ENCODE data around the gene AGAP1. TPM values are rescaled to one million over a fixed set of nuclear protein-coding genes. Genes with fewer than 3 reads are reported as not detected.

Gene AGAP1
- polyA plus RNA-seq, 1 experiment = 12.4 TPM

GRCh38 chr2:235526166-235526565, 32.3 kb downstream of the AGAP1 start:
- Histone ChIP-seq H3K27me3 (ENCODE audit: control insufficient read depth, insufficient read depth, low read length) (no peaks in the 10 kb centered on the region), H3K27ac (ENCODE audit: low read depth, low read length) (no peak overlapping the region), H3K9me3 (ENCODE audit: control insufficient read depth, insufficient read depth, low read length) (no peaks in the 10 kb centered on the region; the same call in none of the 2 replicates), H3K4me3 (ENCODE audit: low read depth, low read length) (no peak overlapping the region)
- POLR2A ChIA-PET = no interaction called here
- DNase-seq (ENCODE audit: low read depth, low spot score) = no peak
- TF ChIP-seq CTCF (IDR thresholded peaks at IDR 0.05; ENCODE audit: low read depth, low read length) = no peak
- CTCF ChIA-PET = no interaction called here

GRCh38 chr2:235527806-235528469, 34.1 kb downstream of the AGAP1 start:
- TF ChIP-seq CTCF (IDR thresholded peaks at IDR 0.05; ENCODE audit: low read depth, low read length) = no peak
- POLR2A ChIA-PET = no interaction called here
- CTCF ChIA-PET = no interaction called here
- Histone ChIP-seq H3K27ac (ENCODE audit: low read depth, low read length) (no peak overlapping the region), H3K9me3 (ENCODE audit: control insufficient read depth, insufficient read depth, low read length) (no peaks in the 10 kb centered on the region; the same call in none of the 2 replicates), H3K27me3 (ENCODE audit: control insufficient read depth, insufficient read depth, low read length) (no peaks in the 10 kb centered on the region), H3K4me3 (ENCODE audit: low read depth, low read length) (no peak overlapping the region)
- DNase-seq (ENCODE audit: low read depth, low spot score) = no peak

- no peak overlapping the region for H3K4me3 ChIP-seq (ENCODE audit: low read depth, low read length)
- DNase-seq (ENCODE audit: low read depth, low spot score) = no peak
- TF ChIP-seq CTCF (IDR thresholded peaks at IDR 0.05; ENCODE audit: low read depth, low read length) = no peak
- no peak overlapping the region for H3K27ac ChIP-seq (ENCODE audit: low read depth, low read length)
- POLR2A ChIA-PET = no interaction called here
- CTCF ChIA-PET = no interaction called here
- H3K27me3 ChIP-seq (ENCODE audit: control insufficient read depth, insufficient read depth, low read length) = no peaks in the 10 kb centered on the region
- H3K9me3 ChIP-seq (ENCODE audit: control insufficient read depth, insufficient read depth, low read length) = no peaks in the 10 kb centered on the region; the same call in none of the 2 replicates
These were observed 35.8 kb downstream of the AGAP1 start for GRCh38 chr2:235529621-235530020.

GRCh38 chr2:235530735-235531134, 36.9 kb downstream of the AGAP1 start:
- no peak overlapping the region for H3K27ac ChIP-seq (ENCODE audit: low read depth, low read length)
- no peak for TF ChIP-seq CTCF (IDR thresholded peaks at IDR 0.05; ENCODE audit: low read depth, low read length)
- CTCF ChIA-PET = interaction anchor here (0.7 kb wide), 1 partner anchor 10 kb away, joined by 3 read pairs; no protein-coding TSS in a partner anchor
- DNase-seq (ENCODE audit: low read depth, low spot score) = no peak
- POLR2A ChIA-PET = no interaction called here
- no peaks in the 10 kb centered on the region for H3K27me3 ChIP-seq (ENCODE audit: control insufficient read depth, insufficient read depth, low read length)
- no peak overlapping the region for H3K4me3 ChIP-seq (ENCODE audit: low read depth, low read length)
- H3K9me3 ChIP-seq (ENCODE audit: control insufficient read depth, insufficient read depth, low read length) = no peaks in the 10 kb centered on the region; the same call in none of the 2 replicates

- POLR2A ChIA-PET = no interaction called here
- no peak for DNase-seq (ENCODE audit: low read depth, low spot score)
- TF ChIP-seq CTCF (IDR thresholded peaks at IDR 0.05; ENCODE audit: low read depth, low read length) = no peak
- no peak overlapping the region for H3K4me3 ChIP-seq (ENCODE audit: low read depth, low read length)
- no peaks in the 10 kb centered on the region; the same call in none of the 2 replicates for H3K9me3 ChIP-seq (ENCODE audit: control insufficient read depth, insufficient read depth, low read length)
- H3K27me3 ChIP-seq (ENCODE audit: control insufficient read depth, insufficient read depth, low read length) = no peaks in the 10 kb centered on the region
- H3K27ac ChIP-seq (ENCODE audit: low read depth, low read length) = no peak overlapping the region
- CTCF ChIA-PET = interaction anchor here (1.7 kb wide), 1 partner anchor 64 kb away, joined by 5 read pairs; no protein-coding TSS in a partner anchor
These were observed 38.5 kb downstream of the AGAP1 start for GRCh38 chr2:235532307-235532706.

Measured in AG04450 (cell line).